ENCODE results near the gene LRP6. TPM values are rescaled to one million over a fixed set of nuclear protein-coding genes. Genes with fewer than 3 reads are reported as not detected.

LRP6 gene
- total RNA-seq, 1 experiment from 2014 or later: 28.1 TPM

DNA sequence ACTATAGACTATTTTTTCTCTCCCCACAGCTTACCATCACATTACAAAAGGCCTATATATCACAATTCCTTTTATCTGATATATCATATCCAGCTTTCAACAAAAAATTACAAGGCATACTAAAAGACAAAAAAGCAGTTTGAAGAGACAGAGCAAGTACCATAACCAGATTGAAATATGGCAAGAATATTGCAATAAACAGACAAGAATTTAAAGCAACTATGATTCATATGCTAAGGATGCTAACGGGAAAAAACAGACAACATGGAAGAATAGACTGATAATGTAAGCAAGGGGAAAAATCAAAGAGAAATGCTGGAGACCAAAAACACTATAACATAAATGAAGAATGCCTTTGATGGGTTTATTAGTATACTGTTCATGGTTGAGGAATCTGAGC, 40.7 kb downstream of the LRP6 start:
- POLR2A ChIA-PET: no interaction called here
- no peaks in the 10 kb centered on the region for H4K20me1 ChIP-seq (ENCODE audit: insufficient read depth)

DNA sequence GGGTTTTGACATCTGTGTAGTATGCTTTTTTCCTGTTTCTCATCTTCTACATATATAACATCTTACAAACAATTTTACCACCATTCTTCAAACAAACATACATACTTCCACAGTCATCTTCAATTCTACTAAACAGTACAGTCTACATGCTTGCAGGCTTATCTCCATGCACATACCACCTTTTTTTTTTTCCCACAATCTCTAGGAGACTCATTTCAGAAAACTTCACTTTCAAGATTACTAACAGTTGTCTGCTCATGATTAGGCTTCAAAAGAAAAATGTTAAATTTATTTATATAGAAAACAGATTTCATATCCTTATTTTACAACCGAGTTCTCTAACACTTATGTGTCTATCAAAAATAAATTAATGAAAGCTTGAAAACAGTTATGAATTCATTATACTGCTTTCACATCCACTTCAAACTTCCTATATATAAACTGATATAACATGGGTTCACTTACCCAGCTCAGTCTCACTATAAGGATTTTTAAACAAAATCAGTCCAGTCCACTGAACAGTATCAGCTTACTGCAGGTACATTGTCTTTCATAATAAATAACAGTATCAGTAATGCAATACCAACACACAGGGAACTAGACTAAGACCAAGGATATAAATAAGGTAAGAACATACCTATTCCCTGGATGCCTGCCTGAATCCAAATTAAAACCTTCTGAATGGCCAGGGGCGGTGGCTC, 42.5 kb downstream of the LRP6 start:
- BruUV-seq (replicated peaks): no TSS peak
- H3K9ac ChIP-seq (ENCODE audit: low read length): no peak overlapping the region
- DNase-seq (ENCODE audit: low read depth, low spot score) (no peak), ATAC-seq (no peak)
- intact Hi-C loops (cut with micrococcal nuclease): no loop called here
- H3K4me3 ChIP-seq (replicated peaks in 1 of 2; ENCODE audit: low read depth in 1 of 2, low read length in 2 of 2): no peak overlapping the region
- peaks cover 78% of the 10 kb centered on the region for H3K79me2 ChIP-seq (ENCODE audit: insufficient read depth, low read length)
- TF ChIP-seq ZNF274 (IDR thresholded peaks at IDR 0.05; ENCODE audit: low read depth, low read length) (no peak), EGR1 (IDR thresholded peaks at IDR 0.05; ENCODE audit: low read depth) (no peak), ZFX (IDR thresholded peaks at IDR 0.05) (no peak), CEBPB (IDR thresholded peaks at IDR 0.05; ENCODE audit: low read depth) (no peak), SIN3A (IDR thresholded peaks at IDR 0.05; ENCODE audit: low read depth) (no peak), FOSL1 (IDR thresholded peaks at IDR 0.05; ENCODE audit: low read depth) (no peak), TCF7L2 (IDR thresholded peaks at IDR 0.05; ENCODE audit: borderline replicate concordance, extremely low read depth, insufficient read depth, insufficient read length) (no peak), POLR2AphosphoS5 (IDR thresholded peaks at IDR 0.05; ENCODE audit: low read depth, low read length) (no peak), SP1 (IDR thresholded peaks at IDR 0.05; ENCODE audit: low read depth) (no peak)
- TF ChIP-seq, protein P1, sequence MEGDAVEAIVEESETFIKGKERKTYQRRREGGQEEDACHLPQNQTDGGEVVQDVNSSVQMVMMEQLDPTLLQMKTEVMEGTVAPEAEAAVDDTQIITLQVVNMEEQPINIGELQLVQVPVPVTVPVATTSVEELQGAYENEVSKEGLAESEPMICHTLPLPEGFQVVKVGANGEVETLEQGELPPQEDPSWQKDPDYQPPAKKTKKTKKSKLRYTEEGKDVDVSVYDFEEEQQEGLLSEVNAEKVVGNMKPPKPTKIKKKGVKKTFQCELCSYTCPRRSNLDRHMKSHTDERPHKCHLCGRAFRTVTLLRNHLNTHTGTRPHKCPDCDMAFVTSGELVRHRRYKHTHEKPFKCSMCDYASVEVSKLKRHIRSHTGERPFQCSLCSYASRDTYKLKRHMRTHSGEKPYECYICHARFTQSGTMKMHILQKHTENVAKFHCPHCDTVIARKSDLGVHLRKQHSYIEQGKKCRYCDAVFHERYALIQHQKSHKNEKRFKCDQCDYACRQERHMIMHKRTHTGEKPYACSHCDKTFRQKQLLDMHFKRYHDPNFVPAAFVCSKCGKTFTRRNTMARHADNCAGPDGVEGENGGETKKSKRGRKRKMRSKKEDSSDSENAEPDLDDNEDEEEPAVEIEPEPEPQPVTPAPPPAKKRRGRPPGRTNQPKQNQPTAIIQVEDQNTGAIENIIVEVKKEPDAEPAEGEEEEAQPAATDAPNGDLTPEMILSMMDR (IDR thresholded peaks at IDR 0.05 in 2 of 3, conservative IDR thresholded peaks at IDR 0.05 in 1 of 3; ENCODE audit: borderline replicate concordance in 1 of 3, insufficient read depth in 1 of 3, low read depth in 2 of 3, low read length in 2 of 3): no peak
- RAD21 ChIA-PET (ENCODE audit: low non-redundant PET in 1 of 2, low total read pairs in 2 of 2, uncharacterized antibody in 2 of 2, unreplicated experiment in 2 of 2): no interaction called here
- no peak overlapping the region for H3K4me2 ChIP-seq (ENCODE audit: low read length)
- H3K4me1 ChIP-seq (ENCODE audit: control insufficient read depth in 1 of 2, insufficient read depth in 2 of 2, low read length in 2 of 2): no peaks in the 10 kb centered on the region; a peak in 1 of 4 replicates
- H3K27ac ChIP-seq (ENCODE audit: low read depth, low read length): no peak overlapping the region
- H3K9me3 ChIP-seq (ENCODE audit: control insufficient read depth in 1 of 2, insufficient read depth in 1 of 2, low read depth in 1 of 2, low read length in 2 of 2): no peaks in the 10 kb centered on the region
- no peaks in the 10 kb centered on the region for H3K9me2 ChIP-seq (ENCODE audit: insufficient read depth)
- no peak overlapping the region for H2AFZ ChIP-seq (ENCODE audit: low read depth, low read length, poor library complexity, severe bottlenecking)
- no peaks in the 10 kb centered on the region for H3K36me3 ChIP-seq (ENCODE audit: control insufficient read depth in 1 of 2, insufficient read depth in 2 of 2, low read length in 2 of 2)
- POLR2A ChIA-PET: no interaction called here
- no peaks in the 10 kb centered on the region for H3K27me3 ChIP-seq (ENCODE audit: insufficient read depth, low read length)
- CTCF ChIA-PET: no interaction called here
- no peaks in the 10 kb centered on the region for H4K20me1 ChIP-seq (ENCODE audit: insufficient read depth)

More for the DNA sequence above, 40.7 kb downstream of the LRP6 start:
- ChIA-PET CTCF (no interaction called here), RAD21 (ENCODE audit: low non-redundant PET in 1 of 2, low total read pairs in 2 of 2, uncharacterized antibody in 2 of 2, unreplicated experiment in 2 of 2) (no interaction called here)
- no peaks in the 10 kb centered on the region for H3K4me1 ChIP-seq (ENCODE audit: control insufficient read depth in 1 of 2, insufficient read depth in 2 of 2, low read length in 2 of 2)
- ATAC-seq (no peak), DNase-seq (ENCODE audit: low read depth, low spot score) (no peak)
- TF ChIP-seq RAD21 (IDR thresholded peaks at IDR 0.05; ENCODE audit: low read depth): no peak
- no peaks in the 10 kb centered on the region for H3K9me2 ChIP-seq (ENCODE audit: insufficient read depth)
- H3K4me3 ChIP-seq (replicated peaks in 1 of 2; ENCODE audit: low read depth in 1 of 2, low read length in 2 of 2): no peak overlapping the region
- no peak overlapping the region for H3K4me2 ChIP-seq (ENCODE audit: low read length)
- H2AFZ ChIP-seq (ENCODE audit: low read depth, low read length, poor library complexity, severe bottlenecking): no peak overlapping the region
- no TSS peak for BruUV-seq (replicated peaks)
- peaks cover 76% of the 10 kb centered on the region for H3K79me2 ChIP-seq (ENCODE audit: insufficient read depth, low read length)
- no peaks in the 10 kb centered on the region for H3K27me3 ChIP-seq (ENCODE audit: insufficient read depth, low read length)
- no peaks in the 10 kb centered on the region for H3K9me3 ChIP-seq (ENCODE audit: control insufficient read depth in 1 of 2, insufficient read depth in 1 of 2, low read depth in 1 of 2, low read length in 2 of 2)
- no peak overlapping the region for H3K9ac ChIP-seq (ENCODE audit: low read length)
- intact Hi-C loops (cut with micrococcal nuclease): no loop called here
- no peak overlapping the region for H3K27ac ChIP-seq (ENCODE audit: low read depth, low read length)
- no peaks in the 10 kb centered on the region for H3K36me3 ChIP-seq (ENCODE audit: control insufficient read depth in 1 of 2, insufficient read depth in 2 of 2, low read length in 2 of 2)

Data from HCT116 (cell line).